Frontal cortex (tissue), 4 donors: ENCODE data around the gene TOGARAM2. TPM values are rescaled to one million over a fixed set of nuclear protein-coding genes. Genes with fewer than 3 reads are reported as not detected.

Experiments used
- DNase-seq, 2 donors: peaks; one replicate each; pipeline ENCODE4 v3.0.0; 2012; ENCODE audit warnings: low spot score in 2 of 2
- FAIRE-seq: peaks from 2 replicates; lab custom pipeline; 2012; peaks lifted over from hg19 to GRCh38; lab: Jason Lieb, UNC
- total RNA-seq: library from RNA; depleted of rRNA; stranded (reverse); fragments of >200 nt; gene quantifications from one replicate; pipeline ENCODE4 v1.2.3, GENCODE V29; 2014
- donor health status: control.
- donor health status: control.
- donor health status: control.

The TOGARAM2 gene
- under 0.01 TPM for total RNA-seq

GRCh38 chr2:28981016-28981441, at the start of gene TOGARAM2:
Gene TOGARAM2 (plus strand): TSS chr2:28981298. CDS start chr2:28994835, 13,537 bp downstream.
- FAIRE-seq (no peak), DNase-seq (peak in 1 of 2 donors; percentile 41)

DNA sequence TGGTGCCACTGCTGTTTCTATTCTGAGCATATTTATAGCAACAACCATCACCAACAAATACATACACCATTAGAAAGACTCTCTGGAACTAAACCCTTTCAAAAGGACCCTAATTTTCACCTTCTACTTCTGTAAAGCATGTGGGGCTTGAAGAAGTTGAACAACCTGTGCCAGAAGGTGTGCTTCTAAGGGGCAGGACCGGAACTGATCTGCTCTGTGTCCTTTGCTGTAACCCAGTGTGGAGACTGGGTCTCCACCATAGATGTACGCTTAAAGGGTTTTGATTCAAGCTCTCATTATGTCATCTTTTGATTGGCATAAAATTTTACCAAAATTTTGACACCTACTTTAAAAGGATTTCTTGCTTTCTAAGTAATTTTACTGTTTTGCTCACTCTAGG, 46.3 kb upstream of the TOGARAM2 start:
- FAIRE-seq (no peak), DNase-seq (no peak)

GRCh38 chr2:28941008-28941407, 40.1 kb upstream of the TOGARAM2 start:
- FAIRE-seq (no peak), DNase-seq (no peak)

- DNase-seq (no peak), FAIRE-seq (no peak)
Measured at GRCh38 chr2:28944535-28945248, 36.4 kb upstream of the TOGARAM2 start.

DNA sequence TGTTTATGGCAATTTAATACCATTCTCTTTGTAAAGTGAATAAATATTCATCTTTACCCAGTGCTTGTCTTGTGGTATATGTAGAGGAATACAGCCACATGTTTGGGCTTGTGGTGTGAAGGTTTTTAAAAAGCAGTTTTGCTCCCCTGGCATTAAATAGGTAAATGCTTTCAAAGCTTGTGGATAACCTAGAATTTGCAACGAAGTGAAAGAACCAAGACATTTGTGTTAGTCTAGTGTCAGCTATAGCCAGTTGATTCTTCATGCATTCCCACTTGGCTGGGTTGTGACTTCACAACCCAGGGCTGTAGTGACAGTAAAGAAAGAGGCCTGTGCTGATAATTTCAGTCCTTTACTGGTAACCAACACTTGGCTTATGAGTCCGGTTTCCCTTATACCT, 32.9 kb upstream of the TOGARAM2 start:
- FAIRE-seq (no peak), DNase-seq (no peak)

GRCh38 chr2:28949190-28949589, 31.9 kb upstream of the TOGARAM2 start:
- no peak for FAIRE-seq
- DNase-seq = no peak

DNA sequence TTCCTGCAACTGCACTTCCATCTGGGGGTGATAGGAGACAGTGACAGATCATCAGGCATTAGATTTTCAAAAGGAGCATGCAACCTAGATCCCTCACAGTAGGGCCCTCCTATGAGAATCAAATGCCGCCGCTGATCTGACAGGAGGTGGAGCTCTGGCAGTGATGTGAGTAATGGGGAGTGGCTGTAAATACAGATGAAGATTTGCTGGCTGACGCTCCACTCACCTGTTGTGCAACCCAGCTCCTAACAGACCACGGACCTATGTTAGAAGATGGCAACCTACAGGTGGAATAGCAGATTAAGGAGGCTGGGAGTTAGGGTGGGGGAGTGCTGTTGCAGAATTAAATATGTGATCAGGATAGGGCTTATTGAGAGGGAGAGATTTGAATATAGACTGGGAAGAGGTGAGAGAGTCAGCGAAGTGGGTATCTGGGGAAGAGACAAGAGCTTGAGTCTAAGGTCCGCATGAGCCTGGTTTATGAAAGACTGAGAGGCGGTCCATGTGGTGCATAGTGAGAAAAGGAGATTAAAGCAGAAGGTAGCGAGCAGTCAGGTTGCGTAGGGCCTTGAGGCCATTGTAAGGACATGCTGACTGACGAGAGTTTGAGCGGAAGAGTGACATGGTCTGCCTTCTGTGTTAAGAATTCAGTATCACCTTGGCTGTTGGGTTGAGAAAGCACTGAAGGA, 31.3 kb upstream of the TOGARAM2 start:
- FAIRE-seq (no peak), DNase-seq (no peak)

DNA sequence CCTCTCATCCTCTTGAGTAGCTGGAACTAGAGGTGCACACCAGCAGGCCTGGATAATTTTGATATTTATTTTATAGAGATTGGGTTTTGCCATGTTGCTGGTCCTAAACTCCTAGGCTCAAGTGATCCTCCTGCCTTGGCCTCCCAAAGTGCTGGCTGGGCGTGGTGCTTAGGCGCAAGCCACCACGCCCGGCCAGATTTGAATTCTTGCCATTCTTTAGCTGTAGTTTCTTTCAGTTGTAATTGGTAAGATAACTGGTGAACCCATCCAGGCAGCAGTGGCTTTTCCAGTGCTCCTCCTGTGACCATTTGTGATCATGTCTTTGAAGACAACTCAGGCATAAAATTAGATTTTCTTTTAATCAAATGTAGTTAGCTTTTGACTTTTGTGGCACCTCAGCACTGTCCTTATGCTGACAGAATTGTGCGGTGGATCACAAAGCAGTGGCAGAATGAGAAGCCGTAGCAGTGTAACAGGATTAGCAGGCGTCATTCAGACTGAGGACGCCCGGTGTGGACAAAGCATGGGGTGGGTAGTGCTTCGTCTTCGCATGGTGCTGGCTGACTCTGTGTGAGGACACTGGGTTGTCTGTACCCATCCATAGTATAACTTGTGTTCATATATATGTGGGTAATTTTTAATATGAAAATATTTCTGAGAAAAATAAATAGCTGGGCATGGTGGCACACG, 30.0 kb upstream of the TOGARAM2 start:
- no peak for DNase-seq
- no peak for FAIRE-seq

DNA sequence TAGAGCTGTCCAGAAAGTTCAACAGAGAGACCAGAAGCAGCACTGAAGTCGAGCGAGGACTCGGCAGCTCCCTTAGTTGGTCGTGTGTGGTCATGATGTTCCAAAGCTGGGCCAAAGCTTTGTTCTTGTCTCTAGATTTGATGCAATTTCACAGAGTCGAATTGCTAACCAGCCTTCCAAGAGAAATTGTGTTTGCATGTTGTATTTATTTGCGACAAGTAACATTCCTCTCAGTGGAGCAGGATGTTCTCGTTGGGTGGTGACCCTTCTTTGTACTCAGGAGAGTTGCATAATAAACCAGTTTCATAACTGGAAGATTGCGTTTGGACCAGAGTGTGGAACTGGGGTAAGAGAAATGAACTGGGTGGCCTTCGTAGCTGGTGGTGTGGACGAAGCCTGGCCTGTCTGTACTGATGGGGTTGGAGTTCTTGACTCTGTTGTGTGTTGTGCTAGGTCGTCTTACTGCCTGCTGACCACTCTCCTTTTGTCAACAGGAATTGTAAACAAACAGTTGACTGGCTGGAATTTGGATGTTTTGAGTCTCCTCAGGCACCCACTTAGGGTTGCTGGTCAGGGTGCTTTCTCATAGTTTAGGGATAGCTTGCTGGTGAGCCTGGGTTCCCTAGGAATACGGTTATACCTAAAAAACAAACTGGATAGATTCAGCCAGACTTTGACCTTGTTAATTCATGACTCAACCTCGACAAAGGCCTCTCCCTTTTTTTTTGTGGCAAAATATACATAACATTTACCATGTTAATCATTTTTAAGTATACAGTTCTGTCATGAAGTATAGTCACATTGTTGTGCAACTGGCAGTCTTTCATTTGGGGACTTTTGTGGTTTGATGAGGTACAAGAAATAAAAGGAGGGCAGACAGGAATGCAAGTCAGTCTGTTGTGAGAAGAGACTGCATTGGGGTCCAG, 28.9 kb upstream of the TOGARAM2 start:
- DNase-seq (no peak), FAIRE-seq (no peak)

DNA sequence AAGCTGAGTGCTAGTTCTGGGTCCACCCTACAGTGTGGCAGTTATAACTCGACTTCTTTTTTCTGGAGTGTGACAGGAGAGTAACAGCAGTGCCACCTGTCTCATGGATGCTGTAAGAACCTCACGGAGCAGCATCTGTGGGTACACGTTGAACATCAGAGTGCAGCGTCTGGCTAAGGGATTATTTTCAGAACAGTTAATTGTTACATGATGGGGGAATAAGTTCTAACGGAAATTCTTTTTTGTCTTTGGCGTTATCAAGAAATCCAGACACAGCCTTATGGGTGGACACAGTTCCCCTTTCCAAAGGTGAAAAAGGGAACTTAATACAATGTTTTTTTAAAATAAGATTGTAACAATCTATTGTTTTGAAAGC, 28.3 kb upstream of the TOGARAM2 start:
- FAIRE-seq = no peak
- no peak for DNase-seq

- FAIRE-seq (no peak), DNase-seq (no peak)
Measured at GRCh38 chr2:28955467-28955866, 25.6 kb upstream of the TOGARAM2 start.

- DNase-seq = no peak
- FAIRE-seq = no peak
Measured at GRCh38 chr2:28956415-28956826, 24.7 kb upstream of the TOGARAM2 start.

- FAIRE-seq (no peak), DNase-seq (no peak)
Measured at GRCh38 chr2:28956890-28957289, 24.2 kb upstream of the TOGARAM2 start.

DNA sequence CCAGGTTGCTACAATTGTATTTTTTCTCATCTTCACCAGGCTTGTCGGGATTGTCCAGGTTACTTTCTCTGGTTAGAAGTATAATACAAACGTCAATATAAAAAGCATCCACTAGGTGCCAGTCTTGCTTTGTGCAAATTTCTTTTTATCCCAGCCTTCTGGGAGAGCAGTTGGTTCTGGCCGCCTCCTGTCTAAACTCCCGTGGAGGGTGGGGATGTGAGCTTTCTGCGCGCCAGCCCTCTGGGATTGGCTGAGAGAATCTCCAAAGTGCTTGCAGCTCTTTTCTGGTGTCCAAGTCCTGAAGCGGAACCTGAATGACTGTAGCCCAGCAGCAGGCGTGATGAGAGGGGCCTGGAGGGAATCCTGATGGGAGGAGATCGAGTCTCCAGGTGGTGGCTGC, 22.4 kb upstream of the TOGARAM2 start:
- FAIRE-seq (peak; percentile 51), DNase-seq (peak; percentile 53 to 69)

DNA sequence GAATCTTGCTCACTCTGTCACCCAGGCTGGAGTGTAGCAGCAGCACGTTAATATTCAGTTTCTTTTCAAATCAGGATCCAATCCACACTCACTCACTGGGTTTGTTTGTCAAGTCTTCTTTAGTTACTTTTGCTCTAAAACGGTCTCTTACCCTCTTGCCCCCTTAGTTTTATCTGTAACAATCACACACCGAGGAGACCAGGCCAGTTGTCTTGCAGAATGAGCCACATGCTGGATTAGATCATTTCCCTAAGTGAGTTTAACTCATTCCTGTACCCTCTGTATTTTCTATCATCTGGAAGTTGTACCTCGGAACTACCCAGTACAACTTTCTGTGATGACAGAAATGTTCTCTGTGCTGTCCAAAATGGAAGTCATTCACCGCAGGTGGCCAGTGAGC, 20.7 kb upstream of the TOGARAM2 start:
- FAIRE-seq (no peak), DNase-seq (no peak)

DNA sequence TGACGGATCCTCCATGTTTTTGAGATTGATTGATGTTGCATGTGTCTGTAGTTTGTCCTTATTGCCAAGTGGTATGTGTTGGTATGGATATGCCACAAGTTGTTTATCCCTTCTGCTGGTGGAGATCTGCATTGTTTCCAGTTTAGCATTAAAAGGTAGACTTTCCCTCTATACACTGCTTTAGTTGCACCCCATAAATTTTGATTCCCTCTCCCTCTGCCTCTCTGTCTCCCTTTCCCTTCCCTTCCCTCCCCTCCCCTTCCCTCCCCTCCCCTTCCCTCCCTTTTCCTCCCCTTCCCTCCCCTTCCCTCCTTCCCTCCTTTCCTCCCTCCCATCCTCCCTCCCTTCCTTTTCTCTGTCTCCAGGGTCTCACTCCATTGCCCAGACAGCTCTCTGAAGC, 18.6 kb upstream of the TOGARAM2 start:
- no peak for DNase-seq
- no peak for FAIRE-seq

- DNase-seq (no peak), FAIRE-seq (no peak)
Measured at GRCh38 chr2:28970464-28971160, 10.5 kb upstream of the TOGARAM2 start.

DNA sequence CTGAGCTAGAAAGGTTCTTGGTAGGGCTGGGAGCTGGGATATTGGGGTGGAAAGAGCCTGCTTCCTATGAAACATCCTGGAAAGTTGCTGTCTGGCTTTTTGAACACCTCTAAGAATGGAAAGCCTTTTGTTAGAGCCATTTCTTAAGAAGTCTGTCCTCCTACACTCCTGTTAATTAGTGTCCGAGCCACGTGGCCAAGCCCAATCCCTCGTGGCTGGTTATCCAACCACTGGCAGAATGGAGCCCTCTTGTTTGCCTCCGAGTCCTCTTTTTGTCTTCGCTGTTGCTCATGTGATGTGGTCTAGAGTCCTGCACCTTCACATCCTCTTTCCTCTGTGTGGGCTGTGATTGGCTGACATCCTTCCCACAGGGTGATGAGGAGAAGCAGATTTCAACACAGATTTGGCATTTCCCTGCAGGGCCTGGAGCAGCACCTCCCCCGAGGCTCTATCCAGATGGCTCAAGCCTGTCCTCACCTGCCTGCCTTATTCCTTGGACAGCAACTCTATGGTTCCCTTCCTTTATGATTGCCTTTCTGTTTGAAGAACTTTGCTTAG, 8.2 kb upstream of the TOGARAM2 start:
- no peak for FAIRE-seq

DNA sequence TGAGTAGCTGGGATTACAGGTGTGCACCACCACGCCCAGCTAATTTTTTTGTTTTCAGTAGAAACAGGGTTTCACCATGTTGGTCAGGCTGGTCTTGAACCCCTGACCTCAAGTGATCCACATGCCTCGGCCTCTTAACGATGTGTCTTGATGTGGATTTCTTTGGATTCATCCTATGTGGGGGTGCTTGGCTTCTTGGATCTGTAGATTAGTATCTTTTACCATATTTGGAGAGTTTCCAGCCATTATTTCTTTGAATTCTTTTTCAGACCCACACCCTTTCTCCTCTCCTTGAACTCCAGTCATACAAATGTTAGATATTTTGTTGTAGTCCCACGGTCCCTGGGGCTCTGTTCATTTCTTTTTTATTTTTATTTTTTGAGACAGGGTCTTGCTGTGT, 6.8 kb upstream of the TOGARAM2 start:
- no peak for DNase-seq
- FAIRE-seq = no peak

More for the DNA sequence above, 8.2 kb upstream of the TOGARAM2 start:
- no peak for DNase-seq
